HAP-1 (cell line): ENCODE results near the gene ATR.

Experiments
- DNase-seq, 2 experiments: peaks; one replicate each; pipeline ENCODE4 v3.0.0-alpha.2; 2016 to 2020; ENCODE audit warnings: low spot score in 2 of 2
- H3K27me3 ChIP-seq: fragments of 250-450 bp; sonication (Bioruptor Pico); 2 replicates; pipeline ENCODE4 v1.5.1; 2020; ENCODE audit warnings: low read depth, mild to moderate bottlenecking, moderate library complexity
- H3K36me3 ChIP-seq: fragments of 250-450 bp; sonication (Bioruptor Pico); replicated peaks from 2 replicates; pipeline ENCODE4 v1.5.1; 2020; ENCODE audit warnings: mild to moderate bottlenecking
- H3K4me1 ChIP-seq: fragments of 250-450 bp; sonication (Bioruptor Pico); 2 replicates; pipeline ENCODE4 v1.5.1; 2020; ENCODE audit warnings: mild to moderate bottlenecking
- H3K4me3 ChIP-seq: fragments of 250-450 bp; sonication (Bioruptor Pico); 2 replicates; pipeline ENCODE4 v1.5.1; 2020; ENCODE audit warnings: mild to moderate bottlenecking, moderate library complexity
- H3K9me3 ChIP-seq: fragments of 250-450 bp; sonication (Bioruptor Pico); 2 replicates; pipeline ENCODE4 v1.5.1; 2020; ENCODE audit warnings: mild to moderate bottlenecking, moderate library complexity
- in situ Hi-C: fragments of 300-500 bp; cut with MboI; formaldehyde crosslinking; loops from 3 replicates; pipeline ENCODE4 v1.14.3; 2020; ENCODE audit warnings: low sequenced_read_pairs, inconsistent platforms, mixed read lengths

Gene ATR

GRCh38 chr3:142536519-142536918 is 42.0 kb downstream of the ATR start:
- in situ Hi-C loops = no loop called here
- no peaks in the 10 kb centered on the region for H3K4me1 ChIP-seq
- H3K9me3 ChIP-seq = no peaks in the 10 kb centered on the region
- H3K27me3 ChIP-seq = no peaks in the 10 kb centered on the region
- H3K36me3 ChIP-seq = peaks cover 43% of the 10 kb centered on the region
- no peak for DNase-seq
- no peak overlapping the region for H3K4me3 ChIP-seq

GRCh38 chr3:142534543-142534942 is 44.0 kb downstream of the ATR start:
- no peak overlapping the region for H3K4me3 ChIP-seq
- in situ Hi-C loops = no loop called here
- peaks cover 45% of the 10 kb centered on the region for H3K36me3 ChIP-seq
- no peaks in the 10 kb centered on the region for H3K9me3 ChIP-seq
- H3K27me3 ChIP-seq = no peaks in the 10 kb centered on the region
- no peaks in the 10 kb centered on the region for H3K4me1 ChIP-seq
- DNase-seq = no peak

DNA sequence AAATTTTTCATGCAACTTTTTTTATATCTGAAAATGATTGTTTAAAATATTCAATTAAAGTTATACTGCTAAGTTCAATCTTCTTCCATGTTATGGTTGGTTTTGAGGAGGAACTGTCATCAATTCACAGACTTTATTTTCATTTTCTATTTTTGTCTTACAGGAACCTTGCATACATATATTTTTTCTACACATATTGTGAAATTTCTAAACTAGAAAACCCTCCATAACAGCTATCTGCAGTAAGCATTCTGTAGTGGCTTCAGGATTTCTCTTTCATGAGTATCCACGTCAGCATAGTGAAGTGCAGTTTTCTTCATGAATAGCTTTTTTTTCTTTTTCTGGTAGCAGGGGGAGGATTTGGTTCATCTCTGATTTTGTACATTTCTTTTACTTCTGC is 48.2 kb downstream of the ATR start:
- Histone ChIP-seq H3K36me3 (peaks cover 40% of the 10 kb centered on the region), H3K27me3 (no peaks in the 10 kb centered on the region), H3K4me3 (no peak overlapping the region), H3K9me3 (no peaks in the 10 kb centered on the region), H3K4me1 (no peaks in the 10 kb centered on the region)
- in situ Hi-C loops = no loop called here
- no peak for DNase-seq

GRCh38 chr3:142523921-142524566 is 54.5 kb downstream of the ATR start:
- Histone ChIP-seq H3K4me3 (no peak overlapping the region), H3K9me3 (no peaks in the 10 kb centered on the region), H3K4me1 (no peaks in the 10 kb centered on the region), H3K27me3 (no peaks in the 10 kb centered on the region), H3K36me3 (peaks cover 21% of the 10 kb centered on the region)
- DNase-seq = peak in 1 of 2 experiments; percentile 21
- in situ Hi-C loops = no loop called here

GRCh38 chr3:142509079-142509478 is 69.5 kb downstream of the ATR start:
- in situ Hi-C loops = no loop called here
- Histone ChIP-seq H3K27me3 (no peaks in the 10 kb centered on the region), H3K36me3 (peaks cover 10% of the 10 kb centered on the region; the same call in 1 of the 2 replicates), H3K4me3 (no peak overlapping the region), H3K9me3 (no peaks in the 10 kb centered on the region), H3K4me1 (no peaks in the 10 kb centered on the region)
- DNase-seq = no peak

- Histone ChIP-seq H3K4me3 (no peak overlapping the region), H3K4me1 (no peaks in the 10 kb centered on the region), H3K27me3 (no peaks in the 10 kb centered on the region), H3K36me3 (peaks cover 4% of the 10 kb centered on the region; the same call in 1 of the 2 replicates), H3K9me3 (no peaks in the 10 kb centered on the region)
- in situ Hi-C loops = no loop called here
- no peak for DNase-seq
These were observed 71.3 kb downstream of the ATR start for GRCh38 chr3:142507241-142507640.

DNA sequence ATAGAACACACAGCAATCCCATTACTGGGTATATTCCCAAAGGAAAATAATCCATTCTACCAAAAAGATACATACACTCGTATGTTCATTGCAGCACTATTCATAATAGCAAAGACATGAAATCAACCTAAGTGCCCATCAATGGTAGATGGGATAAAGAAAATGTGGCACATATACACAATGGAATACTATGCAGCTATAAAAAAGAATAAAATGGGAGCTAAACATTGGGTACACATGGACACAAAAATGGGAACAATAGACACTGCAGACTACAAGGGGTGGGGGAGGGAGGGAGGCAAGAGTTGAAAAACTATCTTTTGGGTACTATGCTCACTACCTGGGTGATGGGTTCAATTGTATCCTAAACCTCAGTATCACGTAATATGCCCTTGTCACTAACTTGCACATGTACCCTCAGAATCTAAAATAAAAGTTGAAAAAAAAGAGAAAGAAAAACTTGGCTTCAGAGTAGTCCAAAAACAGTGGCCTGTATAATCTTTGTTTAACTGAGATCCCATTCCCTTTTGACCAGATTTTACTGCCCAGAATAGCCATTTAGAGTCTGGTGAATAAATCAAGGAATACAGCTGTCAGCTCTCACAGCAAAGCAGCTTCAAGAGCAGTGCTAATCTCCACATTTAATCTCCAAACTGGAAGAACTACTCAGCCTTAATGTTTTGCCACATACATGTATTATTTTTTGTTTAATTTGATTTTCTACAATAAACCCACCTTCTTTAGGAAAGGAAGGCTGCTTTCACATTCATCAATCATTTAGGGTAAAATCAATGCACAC is 76.1 kb downstream of the ATR start:
- Histone ChIP-seq H3K36me3 (peaks cover 13% of the 10 kb centered on the region), H3K4me3 (no peak overlapping the region), H3K4me1 (no peaks in the 10 kb centered on the region), H3K9me3 (no peaks in the 10 kb centered on the region), H3K27me3 (no peaks in the 10 kb centered on the region)
- no peak for DNase-seq
- in situ Hi-C loops = no loop called here

DNA sequence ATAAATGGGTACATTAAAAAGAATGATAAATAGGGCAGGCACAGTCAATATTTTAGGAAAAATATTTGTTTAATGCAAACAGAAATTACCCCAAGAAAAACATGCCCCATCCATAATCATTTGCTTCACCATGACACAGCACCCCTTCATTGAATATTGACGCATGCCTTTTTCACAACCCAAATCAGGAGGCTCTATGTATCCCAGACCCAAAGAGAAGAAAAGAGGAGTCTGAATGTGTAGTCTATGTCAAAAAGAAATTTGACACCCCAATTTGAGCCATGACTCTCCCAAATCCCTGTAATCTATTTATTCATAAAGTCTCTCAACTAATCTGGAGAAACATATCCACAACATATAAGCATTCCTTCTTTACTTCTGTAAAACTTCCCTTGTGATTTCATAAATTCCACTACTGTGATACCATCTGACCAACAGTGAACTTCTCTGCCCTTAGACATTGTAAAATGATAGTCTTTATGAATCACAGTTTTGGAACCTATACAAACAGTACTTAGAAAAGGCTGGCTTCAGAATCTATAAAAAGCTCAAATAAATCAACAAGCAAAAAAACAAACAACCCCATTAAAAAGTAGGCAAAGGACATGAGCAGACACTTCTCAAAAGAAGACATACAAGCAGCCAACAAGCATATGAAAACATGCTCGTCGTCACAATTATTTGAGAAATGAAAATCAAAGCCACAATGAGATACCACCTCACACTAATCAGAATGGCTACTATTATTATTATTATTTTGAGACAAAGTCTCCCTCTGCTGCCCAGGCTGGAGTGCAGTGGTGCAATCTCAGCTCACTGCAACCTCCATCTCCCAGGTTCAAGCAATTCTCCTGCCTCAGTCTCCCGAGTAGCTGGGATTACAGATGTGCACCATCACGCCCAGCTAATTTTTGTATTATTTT is 77.3 kb downstream of the ATR start:
- H3K27me3 ChIP-seq = no peaks in the 10 kb centered on the region
- H3K36me3 ChIP-seq = peaks cover 20% of the 10 kb centered on the region
- in situ Hi-C loops = no loop called here
- no peaks in the 10 kb centered on the region for H3K4me1 ChIP-seq
- H3K9me3 ChIP-seq = no peaks in the 10 kb centered on the region
- no peak for DNase-seq
- no peak overlapping the region for H3K4me3 ChIP-seq

DNA sequence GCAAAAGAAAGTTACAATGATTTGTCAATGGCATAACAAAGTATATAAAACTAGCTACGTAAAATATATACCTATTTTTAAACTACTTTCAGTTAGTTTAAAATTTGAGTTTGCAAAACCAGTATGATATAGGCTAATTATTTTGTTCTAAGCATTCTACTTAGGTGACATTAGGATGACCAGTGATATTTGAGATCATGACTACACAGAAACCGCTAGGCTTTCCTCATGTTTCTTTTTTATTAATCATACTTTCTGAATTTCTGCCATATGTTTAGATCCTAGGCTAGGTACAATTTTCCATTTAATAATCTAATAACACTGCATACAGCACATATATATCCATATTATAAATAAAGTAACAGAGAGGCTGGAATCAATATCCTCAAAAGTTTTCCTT is 78.3 kb downstream of the ATR start:
- H3K27me3 ChIP-seq = no peaks in the 10 kb centered on the region
- in situ Hi-C loops = no loop called here
- H3K9me3 ChIP-seq = no peaks in the 10 kb centered on the region
- no peak overlapping the region for H3K4me3 ChIP-seq
- no peak for DNase-seq
- no peaks in the 10 kb centered on the region for H3K4me1 ChIP-seq
- H3K36me3 ChIP-seq = peaks cover 20% of the 10 kb centered on the region

DNA sequence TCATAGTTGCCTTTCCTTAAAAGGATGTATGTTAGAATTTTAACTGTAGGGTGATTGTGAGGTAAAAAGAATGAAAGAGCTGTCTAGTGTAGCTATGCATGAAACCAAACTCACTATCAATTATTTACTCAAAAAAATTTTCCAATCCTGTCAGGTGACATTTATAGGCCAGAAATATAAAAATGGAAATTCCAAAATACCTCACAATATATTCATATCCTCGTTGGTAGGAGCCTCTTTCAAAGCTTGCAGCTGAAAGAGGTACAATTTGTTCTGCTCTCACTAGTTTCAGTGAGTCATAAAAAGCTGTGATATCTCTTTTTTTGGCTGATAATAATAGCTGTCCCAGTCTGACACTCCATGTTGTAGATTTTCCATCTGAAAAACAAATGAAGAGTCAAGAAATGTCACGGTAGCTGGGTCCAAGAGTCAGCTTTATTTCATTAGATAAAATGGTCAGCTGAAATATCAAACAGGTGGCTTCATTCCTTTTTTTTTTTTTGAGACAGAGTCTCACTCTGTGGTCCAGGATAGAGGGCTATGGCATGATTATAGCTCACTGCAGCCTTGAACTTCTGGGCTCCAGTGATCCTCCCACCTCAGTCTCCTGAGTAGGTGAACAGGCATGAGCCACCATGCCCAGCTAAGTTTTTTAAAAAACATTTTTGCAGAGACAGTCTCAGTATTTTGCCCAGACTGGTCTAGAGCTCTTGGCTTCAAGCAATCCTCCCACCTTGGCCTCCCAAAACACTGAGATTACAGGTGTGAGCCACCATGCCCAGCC is 79.9 kb downstream of the ATR start:
- H3K4me1 ChIP-seq = no peaks in the 10 kb centered on the region
- no peaks in the 10 kb centered on the region for H3K27me3 ChIP-seq
- H3K9me3 ChIP-seq = no peaks in the 10 kb centered on the region
- peaks cover 19% of the 10 kb centered on the region for H3K36me3 ChIP-seq
- in situ Hi-C loops = no loop called here
- H3K4me3 ChIP-seq = no peak overlapping the region
- no peak for DNase-seq

GRCh38 chr3:142497729-142498128 is 80.8 kb downstream of the ATR start:
- H3K9me3 ChIP-seq = no peaks in the 10 kb centered on the region
- DNase-seq = no peak
- H3K27me3 ChIP-seq = no peaks in the 10 kb centered on the region
- H3K36me3 ChIP-seq = peaks cover 23% of the 10 kb centered on the region
- H3K4me3 ChIP-seq = no peak overlapping the region
- in situ Hi-C loops = no loop called here
- no peaks in the 10 kb centered on the region; the same call in 1 of the 2 replicates for H3K4me1 ChIP-seq

DNA sequence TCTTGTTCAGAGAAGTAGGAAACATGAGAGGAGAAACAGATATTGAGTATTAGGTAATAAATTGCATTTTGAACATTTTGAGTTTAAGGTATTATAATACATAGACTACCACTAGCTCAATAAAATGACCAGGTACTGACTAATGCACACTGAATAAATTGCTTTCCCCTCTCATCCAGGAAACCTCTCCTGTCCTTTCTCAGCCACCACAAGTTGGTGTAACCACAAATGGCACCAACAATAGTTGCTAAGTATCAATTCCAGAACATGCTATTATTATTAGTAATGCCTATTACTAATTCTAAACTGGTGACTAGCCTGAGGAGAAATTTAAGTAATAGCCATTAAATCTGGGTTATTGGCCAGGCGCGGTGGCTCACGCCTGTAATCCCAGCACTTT is 83.4 kb downstream of the ATR start:
- in situ Hi-C loops = no loop called here
- Histone ChIP-seq H3K9me3 (no peaks in the 10 kb centered on the region), H3K36me3 (peaks cover 37% of the 10 kb centered on the region), H3K4me1 (no peaks in the 10 kb centered on the region; the same call in 1 of the 2 replicates), H3K27me3 (no peaks in the 10 kb centered on the region), H3K4me3 (no peak overlapping the region)
- no peak for DNase-seq

DNA sequence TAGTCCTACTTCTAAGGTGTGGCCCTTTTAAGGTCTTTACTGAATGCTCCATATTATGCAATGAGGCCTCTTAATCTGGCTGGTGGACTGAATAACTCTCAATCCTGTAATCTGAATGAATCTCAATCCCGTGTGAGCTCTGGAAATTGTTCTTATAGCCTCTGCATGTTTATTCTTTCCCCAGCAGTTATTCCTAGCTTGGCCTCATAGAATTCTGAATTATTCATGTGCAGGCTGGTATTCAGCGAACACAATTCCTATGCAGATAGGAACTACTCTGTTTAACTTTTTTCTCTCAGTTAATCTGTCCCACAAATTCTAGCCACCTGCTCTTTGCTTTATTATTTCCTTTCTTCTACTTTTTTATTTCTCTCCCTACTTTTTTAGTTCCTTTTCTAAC is 86.3 kb downstream of the ATR start:
- Histone ChIP-seq H3K27me3 (no peaks in the 10 kb centered on the region), H3K4me1 (no peaks in the 10 kb centered on the region; the same call in 1 of the 2 replicates), H3K36me3 (peaks cover 27% of the 10 kb centered on the region), H3K4me3 (no peak overlapping the region), H3K9me3 (no peaks in the 10 kb centered on the region)
- in situ Hi-C loops = no loop called here
- DNase-seq = no peak
